Measurements from ENCODE around the gene CDK11A. TPM values are rescaled to one million over a fixed set of nuclear protein-coding genes. Genes with fewer than 3 reads are reported as not detected.
"Not testable (repeated sequence)": the region's sequence is repeated elsewhere in the genome, so short reads cannot be mapped to it uniquely, and the experiment has no call there.

The CDK11A gene
- total RNA-seq, 4 donors from 2014 or later, result 9.0 to 14.6 (median 11.6) TPM

GRCh38 chr1:1752190-1752589, 28.0 kb upstream of the CDK11A start:
- ATAC-seq (no peak), DNase-seq (no peak)
- TF ChIP-seq CTCF (IDR thresholded peaks at IDR 0.05 in 4 of 5, conservative IDR thresholded peaks at IDR 0.05 in 1 of 5) (no peak), POLR2A (IDR thresholded peaks at IDR 0.05) (no peak)
- intact Hi-C loops (cut with DNase I; ENCODE audit: low total_unique reads), result loop anchor here (2.0 kb wide), 1 partner anchor 155 kb away; no protein-coding TSS in a partner anchor
- in situ Hi-C loops (cut with MboI; ENCODE audit: low sequenced_read_pairs in 4 of 4), result loop anchor here in 1 of 4 donors (25.0 kb wide), 1 partner anchor 135 kb away; the partner anchor contains the start of gene GNB1
- H3K27me3 ChIP-seq, result no peaks in the 10 kb centered on the region
- H3K27ac ChIP-seq, result no peak overlapping the region
- no peaks in the 10 kb centered on the region for H3K4me1 ChIP-seq
- H3K36me3 ChIP-seq, result peaks cover 0 to 50% of the 10 kb centered on the region in 2 donors
- H3K4me3 ChIP-seq, result no peak overlapping the region
- H3K9me3 ChIP-seq, result no peaks in the 10 kb centered on the region

GRCh38 chr1:1749941-1750340, 25.8 kb upstream of the CDK11A start:
- H3K36me3 ChIP-seq, result peaks cover 0 to 30% of the 10 kb centered on the region in 2 donors
- H3K4me3 ChIP-seq; H3K27me3 ChIP-seq; DNase-seq; H3K27ac ChIP-seq; intact Hi-C loops (cut with DNase I; ENCODE audit: low total_unique reads); ATAC-seq; H3K9me3 ChIP-seq; H3K4me1 ChIP-seq: not testable (repeated sequence)
- in situ Hi-C loops (cut with MboI; ENCODE audit: low sequenced_read_pairs in 4 of 4), result loop anchor here in 1 of 4 donors (25.0 kb wide), 1 partner anchor 137 kb away; the partner anchor contains the start of gene GNB1

DNA sequence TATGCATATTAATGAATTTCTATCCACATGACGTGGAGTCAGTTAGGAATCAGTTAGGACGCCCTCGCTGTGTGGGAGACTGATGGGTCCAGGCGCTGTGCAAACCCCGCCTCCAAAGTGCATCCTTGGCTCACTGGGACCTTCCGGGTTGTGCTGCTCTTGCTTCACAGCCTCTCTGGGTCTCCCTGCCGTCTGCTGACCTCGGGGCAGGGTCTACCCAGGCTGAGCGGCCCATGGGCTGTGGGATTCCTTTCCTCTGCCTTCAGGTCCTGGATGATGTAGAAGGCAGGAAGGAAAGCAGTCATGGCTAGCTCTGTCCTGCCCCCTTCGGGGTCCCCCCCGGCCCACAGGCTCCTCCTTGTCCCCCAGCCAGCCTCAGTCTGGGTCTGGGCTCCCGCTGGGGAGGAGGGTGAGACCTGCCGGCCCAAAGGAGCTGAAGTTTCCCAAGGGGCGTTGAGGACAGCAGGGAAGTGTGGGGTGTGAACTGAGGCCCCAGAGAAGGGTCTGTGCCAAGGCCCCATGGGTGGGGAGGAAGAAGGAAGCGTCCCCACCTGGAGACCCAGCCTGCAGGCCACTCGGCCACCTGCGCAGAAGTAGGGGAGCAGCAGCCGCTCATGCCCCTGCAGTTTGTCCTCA, 24.6 kb upstream of the CDK11A start:
- Histone ChIP-seq H3K36me3 (peaks cover 0 to 18% of the 10 kb centered on the region in 2 donors), H3K27ac (no peak overlapping the region), H3K27me3 (no peaks in the 10 kb centered on the region), H3K9me3 (no peaks in the 10 kb centered on the region), H3K4me3 (no peak overlapping the region), H3K4me1 (no peaks in the 10 kb centered on the region)
- no peak for ATAC-seq
- intact Hi-C loops (cut with DNase I; ENCODE audit: low total_unique reads) (no loop called here), in situ Hi-C loops (cut with MboI; ENCODE audit: low sequenced_read_pairs in 4 of 4) (no loop called here)
- no peak for DNase-seq
- TF ChIP-seq CTCF (IDR thresholded peaks at IDR 0.05 in 4 of 5, conservative IDR thresholded peaks at IDR 0.05 in 1 of 5), result no peak
- no peak for TF ChIP-seq POLR2A (IDR thresholded peaks at IDR 0.05)

GRCh38 chr1:1746566-1746909, 22.4 kb upstream of the CDK11A start:
- intact Hi-C loops (cut with DNase I; ENCODE audit: low total_unique reads), result loop anchor here (2.0 kb wide), 1 partner anchor 52 kb away; no protein-coding TSS in a partner anchor
- H3K4me3 ChIP-seq, result peak overlapping the region in 3 of 4 donors; percentile 48 to 78 (median 70)
- H3K9me3 ChIP-seq; H3K27me3 ChIP-seq; DNase-seq; H3K4me1 ChIP-seq; H3K36me3 ChIP-seq; in situ Hi-C loops (cut with MboI; ENCODE audit: low sequenced_read_pairs in 4 of 4): not testable (repeated sequence)
- peak; percentile 88 to 90 for ATAC-seq
- peak overlapping the region; percentile 65 to 96 (median 90) for H3K27ac ChIP-seq

DNA sequence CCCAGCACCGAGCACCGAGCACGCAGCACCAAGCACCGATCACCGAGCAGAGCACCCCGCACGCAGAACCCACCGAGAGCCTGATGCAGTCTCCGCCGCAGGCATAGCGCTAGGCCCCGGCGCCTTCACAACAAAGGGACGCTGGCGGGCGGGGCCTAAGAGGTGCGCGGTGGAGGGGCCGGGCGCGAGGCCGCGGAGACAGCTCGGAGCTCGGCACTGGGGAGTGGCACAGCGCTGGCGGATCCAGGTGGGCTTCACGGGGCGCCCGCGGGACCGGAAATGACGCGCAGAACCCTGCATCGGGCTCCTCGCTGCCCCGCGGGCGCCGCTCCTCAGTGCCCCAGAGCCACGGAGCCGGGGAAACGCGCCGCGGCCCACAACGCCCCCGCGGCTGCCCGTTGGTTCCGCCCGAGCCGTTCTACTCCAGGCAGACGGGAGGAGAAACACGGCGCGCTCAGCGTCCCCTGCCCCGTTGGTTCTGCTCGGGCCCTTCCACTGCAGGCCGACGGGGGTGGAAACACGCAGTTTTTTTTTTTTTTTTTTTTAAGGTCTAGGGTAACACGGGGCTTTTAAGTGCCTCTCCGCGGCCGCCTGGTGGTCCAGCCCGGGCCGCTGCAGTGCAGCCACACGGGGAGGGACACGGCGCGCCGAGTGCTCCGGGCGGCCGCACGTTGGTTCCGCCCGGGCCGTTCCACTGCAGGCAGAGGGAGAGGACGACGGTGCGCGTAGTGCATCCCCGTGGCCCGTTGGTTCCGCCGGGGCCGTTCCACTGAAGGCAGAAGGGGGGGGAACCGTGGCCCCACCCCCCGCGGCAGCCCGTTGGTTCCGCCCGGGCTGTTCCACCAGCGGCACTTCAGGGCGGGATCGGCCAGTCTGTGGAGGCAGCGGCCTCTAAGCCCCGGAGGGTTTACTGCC, 21.8 kb upstream of the CDK11A start:
- ATAC-seq, result peak; percentile 78 to 94
- H3K9me3 ChIP-seq; H3K36me3 ChIP-seq; H3K4me1 ChIP-seq; in situ Hi-C loops (cut with MboI; ENCODE audit: low sequenced_read_pairs in 4 of 4); H3K27me3 ChIP-seq: not testable (repeated sequence)
- DNase-seq, result peak in 1 of 2 donors; percentile 55
- peak in 3 of 5 experiments; percentile 22 to 75 (median 74) for TF ChIP-seq CTCF (IDR thresholded peaks at IDR 0.05 in 4 of 5, conservative IDR thresholded peaks at IDR 0.05 in 1 of 5)
- peak; percentile 22 to 28 for TF ChIP-seq POLR2A (IDR thresholded peaks at IDR 0.05)
- H3K4me3 ChIP-seq, result peak overlapping the region in 3 of 4 donors; percentile 48 to 78 (median 70)
- peak overlapping the region; percentile 65 to 96 (median 90) for H3K27ac ChIP-seq
- intact Hi-C loops (cut with DNase I; ENCODE audit: low total_unique reads), result loop anchor here (2.0 kb wide), 1 partner anchor 51 kb away; no protein-coding TSS in a partner anchor

DNA sequence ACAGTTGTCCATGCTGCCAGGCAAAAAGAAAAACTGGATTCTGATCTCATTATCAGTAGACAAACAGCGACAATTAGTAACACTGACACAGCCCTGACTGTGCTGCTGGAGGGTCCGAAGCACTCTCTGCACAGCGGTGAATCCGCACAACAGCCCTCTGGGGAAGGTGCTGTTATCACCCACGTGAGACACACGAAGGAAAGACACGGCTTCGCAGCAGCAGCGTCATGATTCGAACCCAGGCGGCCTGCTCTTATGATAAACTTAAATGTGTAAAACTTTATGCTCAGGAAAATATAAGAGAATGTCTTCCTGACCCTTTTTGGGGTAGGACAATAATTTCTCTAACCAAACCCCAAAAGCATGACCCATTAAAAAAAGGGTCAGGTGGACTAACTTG, 18.4 kb upstream of the CDK11A start:
- H3K27ac ChIP-seq; in situ Hi-C loops (cut with MboI; ENCODE audit: low sequenced_read_pairs in 4 of 4); H3K4me1 ChIP-seq; DNase-seq; H3K9me3 ChIP-seq; H3K36me3 ChIP-seq; intact Hi-C loops (cut with DNase I; ENCODE audit: low total_unique reads); ATAC-seq; H3K4me3 ChIP-seq; H3K27me3 ChIP-seq: not testable (repeated sequence)

GRCh38 chr1:1741013-1741412, 16.9 kb upstream of the CDK11A start:
- H3K27me3 ChIP-seq; in situ Hi-C loops (cut with MboI; ENCODE audit: low sequenced_read_pairs in 4 of 4); intact Hi-C loops (cut with DNase I; ENCODE audit: low total_unique reads); H3K36me3 ChIP-seq; H3K4me3 ChIP-seq; H3K9me3 ChIP-seq; H3K27ac ChIP-seq; DNase-seq; H3K4me1 ChIP-seq; ATAC-seq: not testable (repeated sequence)

- H3K27me3 ChIP-seq; DNase-seq; H3K4me1 ChIP-seq; intact Hi-C loops (cut with DNase I; ENCODE audit: low total_unique reads); in situ Hi-C loops (cut with MboI; ENCODE audit: low sequenced_read_pairs in 4 of 4); H3K27ac ChIP-seq; H3K9me3 ChIP-seq; H3K4me3 ChIP-seq; H3K36me3 ChIP-seq; ATAC-seq: not testable (repeated sequence)
Measured at GRCh38 chr1:1738799-1739337, 14.7 kb upstream of the CDK11A start.

Measured in gastrocnemius medialis (tissue), 4 donors.